ENCODE data around the gene LCOR.
A peak's percentile ranks its signal among the peaks of the same experiment; 100 is the strongest.
"Not testable (repeated sequence)": the region's sequence is repeated elsewhere in the genome, so short reads cannot be mapped to it uniquely, and the experiment has no call there.

LCOR gene

GRCh38 chr10:96831867-96832720, at the start of gene LCOR:
Gene LCOR (plus strand): TSS chr10:96832298. CDS start chr10:96949058, 116,760 bp downstream.
- DNase-seq (ENCODE audit: low spot score) = peak; percentile 94

DNA sequence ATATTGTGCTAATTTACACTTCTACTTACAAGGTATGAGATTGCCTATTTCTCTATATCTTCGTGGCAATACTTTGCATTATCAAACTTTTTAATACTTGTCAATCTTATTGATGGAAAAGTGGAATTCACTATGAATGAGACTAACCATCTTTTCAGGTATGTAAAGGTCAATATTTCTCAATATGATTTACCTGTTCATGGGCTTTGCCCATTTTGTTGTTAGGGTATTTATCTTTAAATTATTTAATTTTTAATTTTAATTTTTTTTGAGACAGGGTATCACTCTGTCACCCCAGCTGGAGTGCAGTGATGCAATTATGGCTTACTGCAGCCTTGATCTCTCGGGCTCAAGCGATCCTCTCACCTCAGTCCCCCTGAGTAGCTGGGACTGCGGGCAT, 47.8 kb upstream of the LCOR start:
- no peak for DNase-seq (ENCODE audit: low spot score)

DNA sequence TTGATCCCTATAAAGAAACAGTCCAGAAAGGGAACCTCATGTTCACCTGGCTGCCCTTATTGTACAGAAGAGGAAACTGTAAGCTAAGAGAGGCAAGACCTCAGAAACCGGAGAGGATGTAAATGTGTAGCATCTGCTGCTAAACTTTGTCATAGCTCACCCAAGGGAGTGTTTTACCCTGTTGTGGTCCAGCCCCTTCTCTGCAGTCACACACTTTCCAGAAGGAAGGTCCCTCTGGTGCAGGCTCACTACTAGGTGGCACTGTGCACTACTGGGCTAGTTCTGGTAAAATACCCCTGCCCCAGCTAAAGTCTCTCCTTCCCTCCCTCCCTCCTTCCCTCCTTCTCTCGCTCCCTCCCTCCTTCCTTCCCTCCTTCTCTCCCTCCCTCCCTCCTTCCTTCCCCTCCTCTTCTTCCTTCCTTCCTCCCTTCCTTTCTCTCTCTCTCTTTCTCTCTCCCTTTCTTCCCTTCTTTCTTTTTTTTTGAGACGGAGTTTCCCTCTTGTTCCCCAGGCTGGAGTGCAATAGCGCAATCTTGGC, 42.5 kb upstream of the LCOR start:
- DNase-seq (ENCODE audit: low spot score) = no peak

DNA sequence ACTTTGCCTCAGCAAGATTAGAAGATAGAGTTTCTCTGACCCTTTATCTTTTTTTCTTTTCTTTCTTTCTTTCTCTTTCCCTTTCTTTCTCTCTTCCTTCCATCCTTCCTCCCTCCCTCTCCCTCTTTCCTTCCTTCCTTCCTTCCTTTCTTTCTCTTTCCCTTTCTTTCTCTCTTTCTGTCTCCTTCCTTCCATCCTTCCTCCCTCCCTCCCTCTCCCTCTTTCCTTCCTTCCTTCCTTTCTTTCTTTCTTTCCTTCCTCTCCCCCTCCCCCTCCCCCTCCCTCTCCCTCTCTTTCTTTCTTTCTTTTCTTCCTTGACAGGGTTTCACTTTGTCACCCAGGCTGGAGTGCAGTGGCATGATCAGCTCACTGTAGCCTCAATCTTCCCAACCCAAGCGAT, 40.2 kb upstream of the LCOR start:
- DNase-seq (ENCODE audit: low spot score) = no peak

DNA sequence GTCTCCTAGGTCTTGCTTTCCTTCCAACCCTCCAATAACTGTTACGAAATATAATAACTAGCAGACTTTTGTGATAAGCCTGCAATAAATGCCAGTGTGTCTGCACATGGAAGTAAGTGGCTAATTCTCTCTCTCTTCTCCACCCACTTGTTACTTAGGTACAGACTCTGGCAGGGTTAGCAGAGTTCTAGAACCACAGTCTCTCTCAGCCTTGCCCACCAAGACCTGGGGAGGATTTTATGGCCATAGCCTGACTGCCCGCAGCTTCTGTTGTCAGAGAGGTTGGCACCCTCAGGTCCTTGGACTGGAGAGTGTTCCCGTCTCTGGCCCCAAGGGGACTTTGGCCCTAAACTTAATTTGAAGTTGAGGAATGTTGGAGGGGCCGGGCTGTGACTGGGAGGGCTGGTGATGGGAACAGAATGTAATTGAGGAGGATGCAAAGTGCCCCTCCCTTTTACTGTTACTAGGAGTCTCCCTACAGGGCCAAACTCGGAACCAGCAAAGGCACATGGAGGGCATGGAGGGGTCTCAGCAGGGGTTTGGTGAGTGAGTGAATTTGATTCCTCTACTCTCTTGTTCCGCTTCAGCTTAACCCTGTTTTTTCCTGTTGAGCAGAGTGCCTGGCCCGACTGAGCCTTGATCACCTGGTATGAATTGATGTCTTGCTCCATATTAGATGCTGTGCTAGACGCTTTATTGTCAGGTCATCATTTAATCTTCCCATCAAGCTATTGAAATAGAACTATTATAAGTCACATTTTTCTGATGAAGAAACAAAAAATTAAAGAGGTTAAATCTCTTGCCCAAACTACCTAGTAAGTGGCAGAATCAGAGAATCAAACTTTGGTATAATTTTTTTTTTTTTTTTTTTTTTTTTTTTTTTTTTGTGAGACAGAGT, 37.0 kb upstream of the LCOR start:
- no peak for DNase-seq (ENCODE audit: low spot score)

GRCh38 chr10:96797485-96797884, 34.6 kb upstream of the LCOR start:
- DNase-seq (ENCODE audit: low spot score) = no peak

DNA sequence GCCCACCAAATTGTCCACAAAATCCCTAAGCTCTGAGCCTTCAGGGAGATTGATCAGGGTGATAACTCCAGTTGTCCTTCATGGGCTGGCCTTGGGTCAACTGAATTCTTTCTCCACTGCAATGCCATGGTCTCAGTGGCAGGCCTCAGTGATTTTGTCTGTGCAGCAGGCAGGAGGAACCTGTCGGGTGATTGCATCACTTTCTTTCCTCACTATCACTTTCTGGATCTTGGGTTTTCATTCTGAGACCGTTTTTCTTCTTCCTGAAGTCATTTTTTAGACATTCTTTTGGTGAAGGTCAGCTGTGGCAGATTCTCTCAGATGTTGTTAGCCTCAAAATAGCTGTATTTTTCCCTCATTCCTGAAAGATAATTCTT, 28.8 kb upstream of the LCOR start:
- no peak for DNase-seq (ENCODE audit: low spot score)

- peak; percentile 66 for DNase-seq (ENCODE audit: low spot score)
Observed at GRCh38 chr10:96814264-96814663, 17.8 kb upstream of the LCOR start.

- not testable (repeated sequence) for DNase-seq (ENCODE audit: low spot score)
Observed at GRCh38 chr10:96818971-96819370, 13.1 kb upstream of the LCOR start.

- DNase-seq (ENCODE audit: low spot score) = no peak
Observed at GRCh38 chr10:96820765-96821164, 11.3 kb upstream of the LCOR start.

GRCh38 chr10:96826438-96826837, 5.7 kb upstream of the LCOR start:
- no peak for DNase-seq (ENCODE audit: low spot score)

- no peak for DNase-seq (ENCODE audit: low spot score)
Observed at GRCh38 chr10:96828609-96829008, 3.5 kb upstream of the LCOR start.

GRCh38 chr10:96829029-96829773, 2.9 kb upstream of the LCOR start:
- no peak for DNase-seq (ENCODE audit: low spot score)

GRCh38 chr10:96830511-96831199, 1.4 kb upstream of the LCOR start:
- DNase-seq (ENCODE audit: low spot score) = peak; percentile 33

- DNase-seq (ENCODE audit: low spot score) = no peak
Observed at GRCh38 chr10:96831200-96831866, 765 bp upstream of the LCOR start.

- peak; percentile 87 for DNase-seq (ENCODE audit: low spot score)
Observed at GRCh38 chr10:96832721-96833219, 672 bp downstream of the LCOR start.

DNA sequence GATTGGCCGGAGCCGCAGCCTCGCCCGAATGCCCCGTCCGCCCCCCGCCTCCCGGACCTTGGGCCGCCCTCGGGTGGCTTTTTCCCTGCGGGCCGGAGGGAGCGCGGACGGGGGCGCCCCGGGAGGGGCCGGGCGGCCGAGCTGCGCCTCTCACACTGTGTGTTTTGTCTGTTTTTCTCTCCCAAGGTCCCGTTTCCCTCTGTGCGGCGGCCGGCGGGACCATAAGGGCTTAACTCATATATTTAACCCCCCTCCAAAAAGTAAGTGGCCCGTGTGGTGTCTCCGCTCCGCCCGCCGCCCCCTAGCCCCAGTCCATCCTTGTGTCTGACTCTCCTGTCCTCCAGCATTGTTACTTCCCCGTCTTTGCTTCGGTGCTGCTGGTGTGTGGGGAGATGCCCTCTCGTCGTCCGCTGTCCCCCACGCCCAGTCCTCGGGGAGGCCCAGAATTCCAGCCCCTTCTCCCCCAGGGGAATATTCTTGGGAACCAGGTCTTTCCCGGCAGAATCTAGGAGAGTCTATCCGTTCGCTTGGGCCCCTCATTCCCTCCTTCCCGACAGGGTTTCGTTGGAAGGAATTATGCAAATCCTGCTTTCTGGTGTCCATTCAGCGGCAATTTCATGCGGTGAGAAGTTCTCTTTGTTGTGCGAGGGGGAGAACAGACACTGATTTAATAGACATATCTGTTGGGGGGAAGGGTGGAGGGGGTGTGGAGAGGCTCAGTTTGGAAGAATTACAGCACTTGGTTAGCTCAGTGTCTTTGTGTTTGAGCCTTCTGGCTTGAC, 1.3 kb downstream of the LCOR start:
- peak; percentile 17 for DNase-seq (ENCODE audit: low spot score)

GRCh38 chr10:96834120-96834519, 2.0 kb downstream of the LCOR start:
- DNase-seq (ENCODE audit: low spot score) = no peak

GRCh38 chr10:96835899-96836298, 3.8 kb downstream of the LCOR start:
- DNase-seq (ENCODE audit: low spot score) = no peak

- no peak for DNase-seq (ENCODE audit: low spot score)
Observed at GRCh38 chr10:96838529-96838928, 6.4 kb downstream of the LCOR start.
